Bronchial epithelial cell (primary cell): ENCODE results near the gene EAF1. TPM values are rescaled to one million over a fixed set of nuclear protein-coding genes. Genes with fewer than 3 reads are reported as not detected.
"Not testable (repeated sequence)": the region's sequence is repeated elsewhere in the genome, so short reads cannot be mapped to it uniquely, and the experiment has no call there.

Experiments used
- DNase-seq: peaks from one replicate; pipeline ENCODE4 v3.0.0-alpha.2; 2010; ENCODE audit warnings: low read depth
- FAIRE-seq: peaks from 2 replicates; lab custom pipeline; 2011; peaks lifted over from hg19 to GRCh38; lab: Jason Lieb, UNC
- H3K27me3 ChIP-seq: 2 replicates; pipeline ENCODE4 v1.5.1; 2011; ENCODE audit warnings: low read length; ENCODE audit not compliant: control insufficient read depth, insufficient read depth
- H3K36me3 ChIP-seq: 2 replicates; pipeline ENCODE4 v1.5.1; 2011; ENCODE audit warnings: low read length; ENCODE audit not compliant: control insufficient read depth, insufficient read depth
- H3K4me3 ChIP-seq: 2 replicates; pipeline ENCODE4 v1.5.1; 2011; ENCODE audit warnings: mild to moderate bottlenecking, low read depth, low read length, control low read depth
- CTCF ChIP-seq: IDR thresholded peaks from 2 replicates; pipeline ENCODE4 v1.5.1; 2011; ENCODE audit warnings: mild to moderate bottlenecking, moderate library complexity, low read length, control low read depth, inconsistent platforms; ENCODE audit not compliant: insufficient read depth, severe bottlenecking
- total RNA-seq: library from RNA; depleted of rRNA; stranded (reverse); fragments of >200 nt; gene quantifications from 2 replicates; pipeline ENCODE4 v1.2.1, GENCODE V29; 2014

The EAF1 gene
- total RNA-seq, 1 donor from 2014 or later, result 34.0 TPM

GRCh38 chr3:15385901-15386653 is 41.3 kb upstream of the EAF1 start:
- H3K4me3 ChIP-seq, result no peak overlapping the region

GRCh38 chr3:15386654-15386955 is 40.8 kb upstream of the EAF1 start:
- H3K36me3 ChIP-seq, H3K27me3 ChIP-seq, DNase-seq, FAIRE-seq, H3K4me3 ChIP-seq: not testable (repeated sequence)

More at GRCh38 chr3:15385901-15386653, 41.3 kb upstream of the EAF1 start:
- Histone ChIP-seq H3K36me3 (no peaks in the 10 kb centered on the region), H3K27me3 (no peaks in the 10 kb centered on the region)
- DNase-seq, result no peak
- FAIRE-seq, result no peak
- no peak for TF ChIP-seq CTCF

GRCh38 chr3:15387171-15387581 is 40.2 kb upstream of the EAF1 start:
- FAIRE-seq, result no peak
- Histone ChIP-seq H3K27me3 (no peaks in the 10 kb centered on the region), H3K4me3 (no peak overlapping the region), H3K36me3 (no peaks in the 10 kb centered on the region)
- peak; percentile 74 for DNase-seq
- TF ChIP-seq CTCF, result no peak

- TF ChIP-seq CTCF, result no peak
- Histone ChIP-seq H3K27me3 (no peaks in the 10 kb centered on the region), H3K36me3 (no peaks in the 10 kb centered on the region), H3K4me3 (no peak overlapping the region)
- FAIRE-seq (no peak), DNase-seq (no peak)
These were observed 39.7 kb upstream of the EAF1 start for GRCh38 chr3:15387735-15388134.

- not testable (repeated sequence) for H3K27me3 ChIP-seq, FAIRE-seq
These were observed 39.1 kb upstream of the EAF1 start for GRCh38 chr3:15388335-15388734.

GRCh38 chr3:15390460-15390859 is 36.9 kb upstream of the EAF1 start:
- Histone ChIP-seq H3K36me3 (no peaks in the 10 kb centered on the region), H3K4me3 (no peak overlapping the region), H3K27me3 (no peaks in the 10 kb centered on the region)
- DNase-seq (no peak), FAIRE-seq (no peak)
- TF ChIP-seq CTCF, result no peak

More at GRCh38 chr3:15388335-15388734, 39.1 kb upstream of the EAF1 start:
- H3K36me3 ChIP-seq, H3K4me3 ChIP-seq, DNase-seq: not testable (repeated sequence)

- Histone ChIP-seq H3K27me3 (no peaks in the 10 kb centered on the region), H3K4me3 (no peak overlapping the region), H3K36me3 (no peaks in the 10 kb centered on the region)
- no peak for TF ChIP-seq CTCF
- no peak for DNase-seq
- FAIRE-seq, result no peak
These were observed 36.4 kb upstream of the EAF1 start for GRCh38 chr3:15391007-15391406.

GRCh38 chr3:15393252-15393651 is 34.1 kb upstream of the EAF1 start:
- not testable (repeated sequence) for H3K36me3 ChIP-seq, H3K27me3 ChIP-seq, FAIRE-seq, H3K4me3 ChIP-seq, DNase-seq
